Urinary bladder (tissue), 4 donors: ENCODE data around the gene TMEM272. TPM values are rescaled to one million over a fixed set of nuclear protein-coding genes. Genes with fewer than 3 reads are reported as not detected.

ENCODE experiments used
- DNase-seq: peaks from one replicate; pipeline ENCODE4 v3.0.0-alpha.2; 2015; ENCODE audit errors: extremely low spot score
- H3K27ac ChIP-seq: one replicate; pipeline ENCODE4 v1.5.1; 2013; ENCODE audit warnings: low read depth, mild to moderate bottlenecking, moderate library complexity
- H3K36me3 ChIP-seq: one replicate; pipeline ENCODE4 v1.6.1; 2013; ENCODE audit warnings: mild to moderate bottlenecking, moderate library complexity; ENCODE audit not compliant: insufficient read depth
- H3K4me1 ChIP-seq: one replicate; pipeline ENCODE4 v1.6.1; 2013; ENCODE audit warnings: mild to moderate bottlenecking, moderate library complexity; ENCODE audit not compliant: insufficient read depth
- H3K4me3 ChIP-seq: one replicate; pipeline ENCODE4 v1.5.1; 2013; ENCODE audit warnings: low read depth, low read length
- WGBS: extraction: QIAGEN DNeasy Blood & Tissue Kit; methylation state at CpG from one replicate; pipeline ENCODE4 v1.1.7; 2013; 5-methylcytosine and 5-hydroxymethylcytosine counted together
- polyA plus RNA-seq: library from polyadenylated mRNA; stranded (reverse); fragments of 200-250 nt; gene quantifications from one replicate; pipeline ENCODE4 v1.2.3, GENCODE V29; 2013
- total RNA-seq: library from RNA; depleted of rRNA; stranded (reverse); fragments of >200 nt; gene quantifications from one replicate; pipeline ENCODE4 v1.2.3, GENCODE V29; 2014
- donor health status: healthy with polysubstance abuse.
- donor health status: healthy.

Gene TMEM272
- total and polyA plus RNA-seq, 2 donors, result not detected

GRCh38 chr13:51815848-51816247, 29.1 kb downstream of the TMEM272 start:
- Histone ChIP-seq H3K4me1 (no peaks in the 10 kb centered on the region), H3K36me3 (no peaks in the 10 kb centered on the region), H3K4me3 (no peak overlapping the region), H3K27ac (no peak overlapping the region)
- DNase-seq, result no peak
- 67% methylated on average over 11 of the region's 11 CpGs for WGBS

DNA sequence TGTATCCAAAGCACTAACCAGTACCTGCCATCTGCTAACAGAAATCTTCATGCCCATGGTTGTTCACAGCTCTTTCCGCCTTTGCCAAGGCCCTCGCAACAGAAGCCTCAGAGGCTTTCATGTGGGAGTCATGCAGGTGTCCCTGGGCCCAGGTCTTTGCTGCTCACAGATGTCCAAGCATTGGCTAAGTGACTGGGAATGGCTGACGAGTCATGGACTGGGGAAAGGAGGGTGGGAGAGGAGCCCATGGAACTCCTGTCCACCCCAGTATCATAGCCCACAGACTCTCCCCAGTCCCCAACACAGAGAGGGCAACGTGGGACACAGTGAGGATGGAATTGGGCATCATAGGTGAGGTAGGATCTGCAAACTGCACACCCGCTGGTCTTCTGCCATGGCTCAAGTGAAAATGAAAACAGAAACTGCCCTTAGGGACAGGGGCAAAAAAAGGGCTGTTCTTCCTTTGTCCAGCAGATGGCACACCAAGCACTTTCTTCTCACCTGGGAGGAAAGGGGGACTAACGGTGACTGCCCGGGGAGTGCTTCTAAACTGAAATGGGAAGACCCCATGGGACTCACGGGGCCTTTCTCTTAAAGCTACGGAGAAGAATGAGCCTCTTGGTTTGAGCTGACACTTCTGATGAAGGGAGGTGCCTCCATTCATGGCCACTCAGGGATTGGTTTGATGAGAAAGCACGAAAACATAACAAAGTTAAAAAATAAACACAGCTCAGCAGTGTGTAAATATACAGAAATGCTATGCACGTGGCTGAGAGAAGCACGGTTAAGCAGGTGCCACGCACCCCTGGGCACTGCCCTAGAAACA, 29.9 kb downstream of the TMEM272 start:
- WGBS, result 25% methylated on average over 13 of the region's 13 CpGs
- no peak overlapping the region for H3K27ac ChIP-seq
- no peak overlapping the region for H3K4me3 ChIP-seq
- H3K36me3 ChIP-seq, result no peaks in the 10 kb centered on the region
- no peaks in the 10 kb centered on the region for H3K4me1 ChIP-seq
- no peak for DNase-seq

DNA sequence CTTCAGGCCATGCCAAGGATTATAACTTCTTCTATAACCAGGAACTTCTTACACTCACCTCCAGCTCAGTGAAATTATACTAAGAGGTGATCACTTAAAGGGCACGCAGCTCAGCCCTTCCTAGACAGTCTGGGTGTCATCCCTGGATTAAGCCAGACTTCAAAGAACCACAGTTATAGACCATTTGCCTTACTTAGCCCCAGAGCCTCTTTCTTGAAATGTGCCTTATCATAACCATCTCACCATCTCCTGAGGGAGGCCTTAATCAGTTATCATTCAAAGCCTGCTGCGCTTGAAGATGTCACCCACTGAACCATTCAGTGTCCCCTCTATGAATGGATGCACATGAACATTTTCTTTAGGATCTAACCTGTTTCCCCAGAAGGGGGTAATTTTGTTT, 30.9 kb downstream of the TMEM272 start:
- DNase-seq, result no peak
- no peaks in the 10 kb centered on the region for H3K36me3 ChIP-seq
- no peak overlapping the region for H3K4me3 ChIP-seq
- no peaks in the 10 kb centered on the region for H3K4me1 ChIP-seq
- H3K27ac ChIP-seq, result no peak overlapping the region
- 93% methylated on average over 2 of the region's 2 CpGs for WGBS

GRCh38 chr13:51811920-51812451, 33.0 kb downstream of the TMEM272 start:
- no peaks in the 10 kb centered on the region for H3K4me1 ChIP-seq
- no peak overlapping the region for H3K27ac ChIP-seq
- no peak overlapping the region for H3K4me3 ChIP-seq
- no peak for DNase-seq
- no peaks in the 10 kb centered on the region for H3K36me3 ChIP-seq
- WGBS, result 58% methylated on average over 4 of the region's 4 CpGs

DNA sequence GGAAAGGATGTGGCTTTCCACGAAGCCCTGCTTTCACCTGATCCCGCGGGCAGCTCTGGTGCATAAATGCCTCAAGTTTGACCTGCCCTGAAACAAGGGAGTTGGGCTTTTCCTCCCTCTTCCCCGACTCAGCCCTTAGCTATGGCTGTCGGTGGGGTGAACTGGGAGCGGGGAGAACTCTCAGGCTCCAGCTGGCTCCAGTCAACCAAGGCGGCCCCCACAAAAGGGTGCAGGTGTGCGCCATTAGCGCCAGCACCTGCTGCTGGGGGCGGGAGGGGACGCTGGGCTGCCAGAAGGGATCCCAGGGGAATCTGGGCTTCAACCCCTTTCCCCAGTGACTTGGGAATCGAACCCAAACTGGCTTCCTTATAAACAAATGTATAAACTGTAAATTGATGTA, 33.9 kb downstream of the TMEM272 start:
- DNase-seq, result no peak
- WGBS, result 76% methylated on average over 12 of the region's 12 CpGs
- Histone ChIP-seq H3K27ac (no peak overlapping the region), H3K4me3 (no peak overlapping the region), H3K36me3 (no peaks in the 10 kb centered on the region), H3K4me1 (no peaks in the 10 kb centered on the region)

DNA sequence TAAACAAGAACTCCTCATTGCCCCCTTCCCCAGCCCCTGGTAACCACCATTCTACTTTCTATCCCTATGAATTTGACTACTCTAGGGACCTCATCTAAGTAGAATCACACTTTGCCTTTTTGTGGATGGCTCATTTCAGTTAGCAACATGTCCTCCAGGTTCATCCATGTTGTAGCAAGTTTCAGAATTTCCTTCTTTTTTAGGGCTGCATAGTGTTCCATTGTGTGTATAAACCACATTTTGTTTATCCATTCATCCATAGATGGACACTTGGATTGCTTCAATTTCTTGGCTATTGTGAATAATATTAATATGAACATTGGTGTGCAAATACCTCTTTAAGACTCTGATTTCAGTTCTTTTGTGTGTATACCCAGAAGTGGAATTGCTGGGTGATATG, 36.2 kb downstream of the TMEM272 start:
- no peak overlapping the region for H3K4me3 ChIP-seq
- no peak for DNase-seq
- no peaks in the 10 kb centered on the region for H3K36me3 ChIP-seq
- H3K27ac ChIP-seq, result no peak overlapping the region
- no peaks in the 10 kb centered on the region for H3K4me1 ChIP-seq

GRCh38 chr13:51807041-51807440, 37.9 kb downstream of the TMEM272 start:
- Histone ChIP-seq H3K36me3 (no peaks in the 10 kb centered on the region), H3K27ac (no peak overlapping the region), H3K4me3 (no peak overlapping the region), H3K4me1 (no peaks in the 10 kb centered on the region)
- no peak for DNase-seq
- 54% methylated on average over 5 of the region's 5 CpGs for WGBS

- Histone ChIP-seq H3K36me3 (no peaks in the 10 kb centered on the region), H3K27ac (no peak overlapping the region), H3K4me3 (no peak overlapping the region), H3K4me1 (no peaks in the 10 kb centered on the region)
- WGBS, result 62% methylated on average over 2 of the region's 2 CpGs
- DNase-seq, result no peak
These were observed 38.4 kb downstream of the TMEM272 start for GRCh38 chr13:51806566-51806965.

DNA sequence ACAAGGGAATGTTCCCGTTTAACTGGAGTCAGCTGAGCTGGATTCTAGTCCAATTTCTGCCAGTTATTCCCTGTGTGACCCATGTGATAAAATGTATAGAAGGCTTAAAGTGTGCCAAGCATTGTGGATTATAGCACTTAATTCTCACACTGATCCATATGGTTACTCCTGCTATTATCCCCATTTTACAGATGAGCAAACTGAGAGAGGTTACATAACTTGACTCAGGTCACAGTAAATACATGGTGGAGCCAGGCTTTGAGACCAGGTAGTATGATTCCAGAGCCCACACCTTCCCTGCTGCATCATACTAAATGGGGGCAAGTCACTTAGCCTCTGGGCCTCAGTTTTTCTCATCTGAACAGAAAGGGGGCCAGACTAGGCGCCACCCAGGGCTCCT, 39.1 kb downstream of the TMEM272 start:
- DNase-seq, result no peak
- H3K36me3 ChIP-seq, result no peaks in the 10 kb centered on the region
- H3K4me3 ChIP-seq, result no peak overlapping the region
- WGBS, result 94% methylated on average over 2 of the region's 2 CpGs
- no peaks in the 10 kb centered on the region for H3K4me1 ChIP-seq
- no peak overlapping the region for H3K27ac ChIP-seq

GRCh38 chr13:51805313-51805712, 39.7 kb downstream of the TMEM272 start:
- H3K4me1 ChIP-seq, result no peaks in the 10 kb centered on the region
- H3K4me3 ChIP-seq, result no peak overlapping the region
- H3K36me3 ChIP-seq, result no peaks in the 10 kb centered on the region
- no peak overlapping the region for H3K27ac ChIP-seq
- no peak for DNase-seq
- WGBS, result 91% methylated on average over 4 of the region's 4 CpGs

DNA sequence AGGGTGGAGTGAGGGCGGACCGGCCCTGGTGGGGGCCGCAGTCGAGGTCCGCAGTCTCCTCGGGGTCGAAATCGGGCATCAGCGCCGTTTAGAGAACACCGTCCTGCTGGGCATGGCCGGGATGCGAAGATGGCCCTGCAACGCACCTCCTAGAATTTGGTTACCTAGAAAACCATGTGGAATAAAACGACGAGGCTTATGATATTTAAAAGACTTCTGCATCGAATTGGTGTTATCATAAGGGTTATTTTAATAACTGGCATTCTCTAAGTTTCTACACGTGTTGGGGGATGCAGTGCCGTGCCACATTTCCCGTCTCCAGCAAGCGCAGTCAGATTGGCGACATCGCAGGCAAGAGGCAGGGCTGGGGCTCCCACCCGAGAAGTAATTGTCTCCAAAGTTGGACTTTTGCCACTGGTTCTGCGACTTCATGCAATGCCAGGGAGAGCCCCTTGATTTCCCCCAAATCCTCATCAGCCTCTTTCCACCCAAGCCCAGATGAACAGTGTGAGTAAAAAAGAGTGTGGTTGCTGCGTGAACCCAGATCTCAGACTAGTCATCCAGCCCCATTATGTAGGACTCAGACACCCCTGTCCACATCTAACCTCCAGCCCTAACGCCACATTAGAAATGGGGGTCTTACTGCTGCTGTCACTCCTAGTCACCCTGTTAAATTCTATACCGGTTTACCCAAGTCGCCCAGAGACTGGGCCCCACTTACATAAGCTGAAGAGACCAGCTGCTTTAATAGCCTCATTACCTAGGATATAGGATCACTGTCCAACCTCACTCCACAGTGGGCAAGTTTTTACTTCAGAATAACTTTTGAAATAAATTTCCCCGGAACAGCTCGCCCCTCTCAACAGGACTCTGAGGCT, 40.4 kb downstream of the TMEM272 start:
- 17% methylated on average over 31 of the region's 31 CpGs for WGBS

GRCh38 chr13:51803422-51804294, 41.3 kb downstream of the TMEM272 start, which contains the start of gene DHRS12:
DHRS12 (minus strand) TSS chr13:51804163; CDS start chr13:51799659, 4,504 bp downstream.
- Histone ChIP-seq H3K4me1 (no peaks in the 10 kb centered on the region), H3K4me3 (peak within 1 kb of the TSS; percentile 72), H3K27ac (peak within 1 kb of the TSS; percentile 100), H3K36me3 (no peaks in the 10 kb centered on the region)
- DNase-seq, result peak; percentile 67
- under 1% methylated on average over 91 of the region's 91 CpGs for WGBS

More for the DNA sequence above, 40.4 kb downstream of the TMEM272 start:
- Histone ChIP-seq H3K4me3 (peak overlapping the region; percentile 72), H3K27ac (peak overlapping the region; percentile 100), H3K4me1 (no peaks in the 10 kb centered on the region), H3K36me3 (no peaks in the 10 kb centered on the region)
- no peak for DNase-seq
